Endodermal cell (in vitro differentiated cells): ENCODE data around the gene OR52B6. TPM values are rescaled to one million over a fixed set of nuclear protein-coding genes. Genes with fewer than 3 reads are reported as not detected.

Experiments
- DNase-seq: peaks from one replicate; pipeline ENCODE4 v3.0.0-alpha.2; 2017
- H3K27ac ChIP-seq: 2 replicates; pipeline ENCODE4 v1.5.1; 2013; ENCODE audit warnings: mild to moderate bottlenecking, low read depth, low read length, moderate library complexity
- H3K27me3 ChIP-seq: 2 replicates; pipeline ENCODE4 v1.6.1; 2013; ENCODE audit warnings: mild to moderate bottlenecking, low read length, moderate library complexity; ENCODE audit not compliant: insufficient read depth, control insufficient read depth, poor library complexity, severe bottlenecking
- H3K36me3 ChIP-seq: 2 replicates; pipeline ENCODE4 v1.7.0; 2013; ENCODE audit warnings: mild to moderate bottlenecking, low read length, moderate library complexity; ENCODE audit not compliant: control insufficient read depth, insufficient read depth
- H3K4me1 ChIP-seq: one replicate; pipeline ENCODE4 v1.7.0; 2013; ENCODE audit warnings: low read length; ENCODE audit not compliant: control insufficient read depth, insufficient read depth
- H3K4me3 ChIP-seq: 2 replicates; pipeline ENCODE4 v1.5.1; 2013; ENCODE audit warnings: mild to moderate bottlenecking, low read length, moderate library complexity
- H3K9ac ChIP-seq: 2 replicates; pipeline ENCODE4 v1.6.1; 2013; ENCODE audit warnings: mild to moderate bottlenecking, low read length, moderate library complexity; ENCODE audit not compliant: poor library complexity, severe bottlenecking; ENCODE audit errors: extremely low read depth
- H3K9me3 ChIP-seq: 2 replicates; pipeline ENCODE4 v1.6.1; 2013; ENCODE audit warnings: mild to moderate bottlenecking, low read length, moderate library complexity; ENCODE audit not compliant: control insufficient read depth
- H3K27ac Mint-ChIP-seq: 2 replicates; pipeline ENCODE4 v1.8.0; 2020; ENCODE audit warnings: mixed read lengths
- H3K27me3 Mint-ChIP-seq: 2 replicates; pipeline ENCODE4 v1.8.0; 2021; ENCODE audit warnings: mild to moderate bottlenecking, mixed read lengths; ENCODE audit not compliant: insufficient read depth
- H3K36me3 Mint-ChIP-seq: 2 replicates; pipeline ENCODE4 v1.8.0; 2020; ENCODE audit warnings: low read depth, mixed read lengths
- H3K4me1 Mint-ChIP-seq: 2 replicates; pipeline ENCODE4 v1.8.0; 2020; ENCODE audit warnings: mixed read lengths
- H3K4me3 Mint-ChIP-seq: 2 replicates; pipeline ENCODE4 v1.8.0; 2020; ENCODE audit warnings: mild to moderate bottlenecking, moderate library complexity, mixed read lengths
- H3K9me3 Mint-ChIP-seq: 2 replicates; pipeline ENCODE4 v1.8.0; 2020; ENCODE audit warnings: mild to moderate bottlenecking, mixed read lengths
- CTCF ChIP-seq: fragments of 200-600 bp; sonication (generic); conservative IDR thresholded peaks from 2 replicates; pipeline ENCODE4 v1.5.0; 2021; ENCODE audit warnings: antibody characterized with exemption, mild to moderate bottlenecking
- WGBS, 2 experiments: methylation state at CpG; one replicate each; pipeline versions ENCODE4 v1.1.5 to v1.1.7; 2013; ENCODE audit warnings: missing lambda C conversion rate in 2 of 2, mixed read lengths in 1 of 2; ENCODE audit not compliant: insufficient coverage in 1 of 2, insufficient read length in 1 of 2; 5-methylcytosine and 5-hydroxymethylcytosine counted together
- long read RNA-seq, 4 experiments: library from polyadenylated mRNA in 2 of 4; library from RNA in 1 of 4; library from capped mRNA in 1 of 4; stranded (forward) in 3 of 4; unstranded in 1 of 4; transcript quantifications; one replicate each; pipeline ENCODE4 v2.0.0, GENCODE V29; 2020 to 2021; ENCODE audit warnings: inconsistent platforms in 1 of 4
- polyA plus RNA-seq, 2 experiments: library from polyadenylated mRNA; stranded (reverse); fragments of 50-300 nt; gene quantifications; one replicate each; pipeline ENCODE4 v1.2.3, GENCODE V29; 2013
- total RNA-seq, 2 donors: library from RNA; stranded (reverse); fragmentation: NEBNext Ultra II Directional in 1 of 2; extraction: Animal tissue kit (Norgen Biotek cat#: 25700) in 1 of 2; gene quantifications; 2 replicates in 1 of 2; 3 replicates in 1 of 2; pipeline ENCODE4 v1.2.1, GENCODE V29; 2021

Gene OR52B6
- not detected for total RNA-seq
- not detected for polyA plus RNA-seq (2013, experiment 1 of 2)
- not detected for polyA plus RNA-seq (2013, experiment 2 of 2)
- long read RNA-seq, experiment 1 = 0 reads
- long read RNA-seq, experiment 2 = 0 reads
- long read RNA-seq, experiment 3 = 0 reads
- long read RNA-seq, experiment 4 = 0 reads

GRCh38 chr11:5580577-5580976 is at the start of gene OR52B6:
TSS of gene OR52B6 (plus strand) at chr11:5580877. CDS start at chr11:5580877, 0 bp downstream.
- no peaks in the 10 kb centered on the region for H3K9me3 ChIP-seq
- no peak within 1 kb of the TSS for H3K9ac ChIP-seq
- H3K27ac Mint-ChIP-seq = no peak within 1 kb of the TSS
- no peak within 1 kb of the TSS for H3K27ac ChIP-seq
- no peaks in the 10 kb centered on the region for H3K9me3 Mint-ChIP-seq
- no peaks in the 10 kb centered on the region for H3K27me3 Mint-ChIP-seq
- no peaks in the 10 kb centered on the region for H3K36me3 ChIP-seq
- no peak within 1 kb of the TSS for H3K4me3 Mint-ChIP-seq
- no peaks in the 10 kb centered on the region for H3K27me3 ChIP-seq
- no peak for DNase-seq
- no peak for TF ChIP-seq CTCF
- 93 to 95% methylated on average over 8 of the region's 8 CpGs for WGBS, 2 experiments
- H3K4me3 ChIP-seq = no peak within 1 kb of the TSS
- H3K4me1 Mint-ChIP-seq = no peaks in the 10 kb centered on the region
- no peaks in the 10 kb centered on the region for H3K36me3 Mint-ChIP-seq
- no peaks in the 10 kb centered on the region for H3K4me1 ChIP-seq

- Histone ChIP-seq H3K27me3 (no peaks in the 10 kb centered on the region), H3K9me3 (no peaks in the 10 kb centered on the region), H3K36me3 (no peaks in the 10 kb centered on the region), H3K9ac (no peak overlapping the region), H3K4me1 (peaks cover 3% of the 10 kb centered on the region), H3K27ac (no peak overlapping the region), H3K4me3 (no peak overlapping the region)
- H3K9me3 Mint-ChIP-seq = no peaks in the 10 kb centered on the region
- no peak for TF ChIP-seq CTCF
- WGBS, 2 experiments = 60 to 87% methylated on average over 1 to 2 of the region's 2 CpGs
- peaks cover 6% of the 10 kb centered on the region for H3K4me1 Mint-ChIP-seq
- DNase-seq = no peak
- no peak overlapping the region for H3K4me3 Mint-ChIP-seq
- peaks cover 9% of the 10 kb centered on the region for H3K27me3 Mint-ChIP-seq
- H3K27ac Mint-ChIP-seq = no peak overlapping the region
- H3K36me3 Mint-ChIP-seq = no peaks in the 10 kb centered on the region
These were observed 49.4 kb upstream of the OR52B6 start for GRCh38 chr11:5531053-5531831.

GRCh38 chr11:5534046-5534445 is 46.6 kb upstream of the OR52B6 start:
- TF ChIP-seq CTCF = no peak
- no peak for DNase-seq
- Mint-ChIP-seq H3K9me3 (no peaks in the 10 kb centered on the region), H3K27ac (no peak overlapping the region), H3K4me1 (peaks cover 6% of the 10 kb centered on the region), H3K27me3 (peaks cover 1% of the 10 kb centered on the region), H3K4me3 (no peak overlapping the region), H3K36me3 (no peaks in the 10 kb centered on the region)
- Histone ChIP-seq H3K27me3 (no peaks in the 10 kb centered on the region), H3K9ac (no peak overlapping the region), H3K36me3 (no peaks in the 10 kb centered on the region), H3K4me3 (no peak overlapping the region), H3K27ac (no peak overlapping the region), H3K9me3 (no peaks in the 10 kb centered on the region), H3K4me1 (peaks cover 3% of the 10 kb centered on the region)
- 85% methylated on average over 1 of the region's 1 CpG; no CpG with 5 or more reads in 1 of the 2 experiments for WGBS, 2 experiments
